Vagina (tissue), 2 donors: ENCODE results near the gene C22orf39.

Experiments
- POLR2A ChIP-seq, 2 donors: fragments of 450-650 bp; IDR thresholded peaks; one replicate each; pipeline ENCODE4 v1.6.1; 2017; ENCODE audit warnings: antibody characterized with exemption in 2 of 2, mild to moderate bottlenecking in 2 of 2, moderate library complexity in 2 of 2
- POLR2AphosphoS5 ChIP-seq, 2 donors: sonication (generic); formaldehyde crosslinking; IDR thresholded peaks; one replicate each; pipeline ENCODE4 v1.9.0; 2017; ENCODE audit warnings: antibody characterized with exemption in 2 of 2, mild to moderate bottlenecking in 2 of 2, low read depth in 1 of 2; ENCODE audit not compliant: insufficient read depth in 1 of 2
- TF ChIP-seq, protein P1 (sequence below), 3 experiments: fragments of 450-650 bp in 2 of 3; fragments of 200-600 bp in 1 of 3; sonication (generic) in 1 of 3; IDR thresholded peaks; one replicate each; pipeline ENCODE4 v1.5.1; 2017 to 2019; ENCODE audit warnings: antibody characterized with exemption in 3 of 3, mild to moderate bottlenecking in 2 of 3, moderate library complexity in 2 of 3

- TF ChIP-seq, protein P1, sequence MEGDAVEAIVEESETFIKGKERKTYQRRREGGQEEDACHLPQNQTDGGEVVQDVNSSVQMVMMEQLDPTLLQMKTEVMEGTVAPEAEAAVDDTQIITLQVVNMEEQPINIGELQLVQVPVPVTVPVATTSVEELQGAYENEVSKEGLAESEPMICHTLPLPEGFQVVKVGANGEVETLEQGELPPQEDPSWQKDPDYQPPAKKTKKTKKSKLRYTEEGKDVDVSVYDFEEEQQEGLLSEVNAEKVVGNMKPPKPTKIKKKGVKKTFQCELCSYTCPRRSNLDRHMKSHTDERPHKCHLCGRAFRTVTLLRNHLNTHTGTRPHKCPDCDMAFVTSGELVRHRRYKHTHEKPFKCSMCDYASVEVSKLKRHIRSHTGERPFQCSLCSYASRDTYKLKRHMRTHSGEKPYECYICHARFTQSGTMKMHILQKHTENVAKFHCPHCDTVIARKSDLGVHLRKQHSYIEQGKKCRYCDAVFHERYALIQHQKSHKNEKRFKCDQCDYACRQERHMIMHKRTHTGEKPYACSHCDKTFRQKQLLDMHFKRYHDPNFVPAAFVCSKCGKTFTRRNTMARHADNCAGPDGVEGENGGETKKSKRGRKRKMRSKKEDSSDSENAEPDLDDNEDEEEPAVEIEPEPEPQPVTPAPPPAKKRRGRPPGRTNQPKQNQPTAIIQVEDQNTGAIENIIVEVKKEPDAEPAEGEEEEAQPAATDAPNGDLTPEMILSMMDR (IDR thresholded peaks at IDR 0.05), result no peak
- TF ChIP-seq POLR2A (IDR thresholded peaks at IDR 0.05), result no peak
- no peak for TF ChIP-seq POLR2AphosphoS5 (IDR thresholded peaks at IDR 0.05; ENCODE audit: insufficient read depth in 1 of 2, low read depth in 1 of 2)
Observed at GRCh38 chr22:19449422-19449767, 1.9 kb upstream of the C22orf39 start.
